ENCODE measurements around the gene PRKG1.

DNA sequence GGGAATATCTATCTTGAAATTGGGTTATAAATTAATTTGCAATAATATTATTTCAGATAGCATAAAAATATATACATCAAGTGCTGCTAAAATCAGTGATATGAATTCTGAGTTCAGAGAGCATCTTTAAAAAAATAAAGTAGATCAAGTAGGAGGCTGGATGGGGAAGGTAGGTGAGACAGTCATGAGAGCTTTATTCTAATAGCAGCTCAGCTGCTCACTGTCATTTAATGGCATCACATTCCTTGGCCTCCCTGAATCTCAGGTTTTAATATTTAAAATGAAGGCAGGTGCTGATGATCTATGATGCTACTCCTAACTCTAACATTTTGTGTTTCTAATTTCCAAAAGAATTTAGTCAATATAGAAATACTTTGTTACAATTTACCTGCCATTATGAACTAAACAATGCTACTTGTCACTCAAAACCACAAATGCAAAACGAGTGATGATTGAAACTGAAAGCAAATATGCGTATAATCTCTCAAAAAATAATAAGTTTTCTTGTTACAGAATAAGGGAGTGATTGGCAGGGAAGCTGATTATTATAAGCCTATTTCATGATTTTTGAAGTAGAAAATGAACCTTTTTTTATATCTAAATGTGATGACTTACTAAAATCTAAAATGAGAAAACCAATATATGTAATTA, 772.7 kb downstream of the PRKG1 start:
- no peak for TF ChIP-seq POLR2AphosphoS5 (IDR thresholded peaks at IDR 0.05; ENCODE audit: low read depth, low read length)
- TF ChIP-seq POLR2A (IDR thresholded peaks at IDR 0.05; ENCODE audit: low read depth, low read length): no peak
- TF ChIP-seq TAF1 (IDR thresholded peaks at IDR 0.05; ENCODE audit: borderline replicate concordance, low read depth, low read length): no peak
